CD4-positive, alpha-beta T cell treated with Interleukin-10 for 1 hour (primary cell): ENCODE results near the gene MIEF2.
"Not testable (repeated sequence)": the region's sequence is repeated elsewhere in the genome, so short reads cannot be mapped to it uniquely, and the experiment has no call there.

Experiments used
- DNase-seq: peaks from one replicate; pipeline ENCODE4 v3.0.0-alpha.2; 2020

The MIEF2 gene

DNA sequence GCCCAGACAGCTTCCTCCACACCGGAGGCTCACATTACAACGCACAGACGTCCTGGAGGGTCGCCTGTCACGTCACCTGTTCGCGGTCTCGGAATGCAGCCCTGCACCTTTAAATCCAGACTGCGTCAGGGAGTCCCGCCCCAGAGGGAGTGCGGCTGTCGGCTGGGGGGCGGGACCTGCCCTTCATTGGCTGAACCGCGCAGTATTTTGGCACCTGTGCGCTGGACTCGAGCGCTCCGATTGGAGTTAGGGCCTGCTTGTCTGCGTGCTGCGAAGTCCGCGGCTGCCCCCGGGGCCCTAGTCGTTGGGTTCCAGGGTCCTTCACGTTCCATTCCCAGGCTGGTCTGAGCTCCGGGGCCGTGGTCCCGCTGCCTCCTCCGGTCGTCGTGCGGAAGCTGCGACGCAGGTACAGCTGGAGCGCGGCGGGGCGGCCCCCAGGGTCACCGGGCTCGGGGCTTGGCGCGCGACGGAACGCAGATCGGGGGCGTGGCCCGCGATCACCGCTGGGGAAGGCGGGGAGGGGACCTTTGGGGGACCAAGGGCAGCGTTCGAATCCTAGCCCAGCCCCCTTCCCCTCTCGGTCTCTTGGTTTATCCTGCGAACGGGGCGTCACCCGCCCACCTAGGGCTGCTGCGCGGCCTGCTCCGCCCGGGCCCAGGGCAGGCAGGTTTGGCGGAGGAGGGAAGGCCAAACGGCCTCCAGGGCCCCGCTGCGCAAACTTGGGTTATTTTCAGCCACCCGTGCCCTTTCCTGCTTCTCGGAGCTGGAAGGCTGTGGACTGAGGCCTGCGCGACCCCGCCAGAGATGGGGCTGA is at the start of gene MIEF2:
Gene MIEF2, plus strand, starts transcription at position 331 of the 814 bp plus-strand sequence. CDS start 2,059 bp downstream, outside the sequence.
- peak; percentile 94 for DNase-seq

- DNase-seq = no peak
Measured at GRCh38 chr17:18213666-18214270, 46.7 kb upstream of the MIEF2 start.

DNA sequence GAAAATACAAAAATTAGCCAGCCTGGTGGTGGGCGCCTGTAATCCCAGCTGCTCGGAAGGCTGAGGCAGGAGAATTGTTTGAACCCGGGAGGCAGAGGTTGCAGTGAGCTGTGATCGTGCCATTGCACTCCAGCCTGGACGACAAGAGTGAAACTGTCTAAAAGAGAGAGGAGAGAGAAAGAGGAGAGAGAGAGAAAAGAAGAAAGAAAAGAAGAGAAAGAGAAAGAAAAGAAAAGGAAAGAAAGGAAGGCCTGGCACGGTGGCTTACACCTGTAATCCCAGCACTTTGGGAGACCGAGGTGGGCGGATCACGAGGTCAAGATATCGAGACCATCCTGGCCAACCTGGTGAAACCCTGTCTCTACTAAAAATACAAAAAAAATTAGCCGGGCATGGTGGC is 43.6 kb upstream of the MIEF2 start:
- DNase-seq = not testable (repeated sequence)

DNA sequence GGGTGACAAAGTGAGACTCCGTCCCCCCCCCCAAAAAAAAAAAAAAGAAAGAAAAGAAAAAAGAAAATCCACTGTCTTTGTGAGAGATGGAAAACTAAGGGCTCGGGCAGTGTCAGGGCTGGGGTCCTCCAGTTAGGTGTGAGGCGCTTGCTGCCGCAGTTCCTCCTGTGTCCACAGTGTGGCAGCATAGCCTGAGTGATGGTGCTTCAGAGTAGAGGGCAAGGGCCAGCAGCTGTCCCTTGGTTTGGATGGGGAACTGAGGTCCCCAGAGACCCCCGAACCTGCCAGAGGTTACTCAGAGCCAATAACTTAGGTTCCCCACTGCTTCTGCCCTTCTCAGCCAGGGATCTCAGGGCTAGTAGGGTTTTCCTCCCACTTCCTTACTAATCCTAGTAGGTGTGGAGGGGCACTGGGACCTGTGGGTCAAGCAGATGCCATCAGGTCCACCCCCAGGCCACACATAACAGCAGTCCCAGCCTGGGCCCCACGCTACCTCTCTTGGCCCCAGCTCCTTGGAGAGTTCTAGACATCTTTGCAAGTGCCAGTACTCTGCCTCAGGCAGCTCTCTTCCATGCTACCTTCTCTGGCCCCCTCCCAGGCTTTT is 42.9 kb upstream of the MIEF2 start:
- DNase-seq = peak; percentile 78

- DNase-seq = no peak
Measured at GRCh38 chr17:18218756-18219415, 41.6 kb upstream of the MIEF2 start.

- DNase-seq = no peak
Measured at GRCh38 chr17:18224053-18224386, 36.4 kb upstream of the MIEF2 start.

DNA sequence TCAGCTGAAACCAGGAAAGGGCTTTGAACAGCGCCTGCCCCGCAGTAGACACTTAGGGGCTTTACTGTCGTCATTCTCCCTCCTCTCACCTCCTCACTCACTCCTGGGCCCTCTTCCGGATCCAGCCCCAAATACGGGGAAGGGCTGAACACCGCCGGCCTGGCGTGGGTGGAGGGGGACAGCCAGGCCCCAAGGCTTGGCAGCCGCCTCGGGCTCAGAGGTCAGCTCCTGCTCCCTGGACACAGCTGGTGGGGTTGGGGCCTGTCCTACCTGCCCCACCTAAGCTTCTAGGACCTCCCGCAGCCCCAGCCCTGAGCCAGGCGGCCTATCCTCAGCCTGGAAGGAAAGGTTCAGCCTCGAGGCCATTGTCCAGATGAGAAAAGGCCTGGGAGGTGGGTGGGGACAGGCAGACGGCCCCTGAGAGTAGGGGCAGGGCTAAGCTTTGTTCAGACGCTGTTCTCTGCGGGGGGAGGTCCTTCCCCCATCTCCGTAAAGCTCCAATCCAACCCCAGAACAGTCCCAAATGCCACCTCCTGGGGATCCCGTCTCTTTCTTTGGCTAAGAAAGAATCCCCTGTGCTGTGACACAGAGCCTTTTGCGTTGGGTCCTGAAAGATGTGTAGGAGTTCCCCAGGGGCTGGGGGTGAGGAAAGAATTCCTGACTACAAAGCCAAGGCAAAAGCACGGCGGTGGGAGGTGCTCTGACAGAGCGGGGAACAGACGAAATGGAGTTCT is 35.9 kb upstream of the MIEF2 start:
- no peak for DNase-seq

DNA sequence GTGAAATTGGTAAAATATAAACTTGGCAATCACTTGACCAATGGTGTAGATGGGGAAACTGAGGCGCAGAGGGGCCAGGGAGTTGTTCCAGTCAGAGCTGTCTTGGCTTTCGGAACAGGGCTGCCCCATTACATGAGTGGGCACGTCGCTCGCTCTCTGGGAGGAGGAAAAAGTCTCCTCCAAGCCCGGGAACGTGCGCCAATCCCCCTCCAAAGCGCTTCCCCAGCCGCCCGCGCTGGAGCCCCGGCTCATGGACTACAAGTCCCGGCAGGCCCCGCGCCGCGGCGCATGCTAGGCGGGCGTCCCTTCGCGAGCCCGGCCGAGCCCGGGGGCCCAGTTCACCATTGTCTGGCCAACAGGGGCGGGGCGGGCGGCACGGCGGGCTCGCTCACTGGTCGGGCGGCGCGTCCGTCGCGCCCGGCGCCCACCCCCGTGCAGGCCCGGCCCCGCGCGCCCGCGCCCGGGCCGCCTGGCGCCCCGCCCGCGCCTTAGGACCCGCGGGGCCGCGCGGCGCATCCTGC is 35.3 kb upstream of the MIEF2 start, which contains the start of gene LLGL1:
Gene LLGL1, plus strand, starts transcription at position 515 of the 521 bp plus-strand sequence. CDS start 48 bp downstream, outside the sequence.
- DNase-seq = peak; percentile 96

DNA sequence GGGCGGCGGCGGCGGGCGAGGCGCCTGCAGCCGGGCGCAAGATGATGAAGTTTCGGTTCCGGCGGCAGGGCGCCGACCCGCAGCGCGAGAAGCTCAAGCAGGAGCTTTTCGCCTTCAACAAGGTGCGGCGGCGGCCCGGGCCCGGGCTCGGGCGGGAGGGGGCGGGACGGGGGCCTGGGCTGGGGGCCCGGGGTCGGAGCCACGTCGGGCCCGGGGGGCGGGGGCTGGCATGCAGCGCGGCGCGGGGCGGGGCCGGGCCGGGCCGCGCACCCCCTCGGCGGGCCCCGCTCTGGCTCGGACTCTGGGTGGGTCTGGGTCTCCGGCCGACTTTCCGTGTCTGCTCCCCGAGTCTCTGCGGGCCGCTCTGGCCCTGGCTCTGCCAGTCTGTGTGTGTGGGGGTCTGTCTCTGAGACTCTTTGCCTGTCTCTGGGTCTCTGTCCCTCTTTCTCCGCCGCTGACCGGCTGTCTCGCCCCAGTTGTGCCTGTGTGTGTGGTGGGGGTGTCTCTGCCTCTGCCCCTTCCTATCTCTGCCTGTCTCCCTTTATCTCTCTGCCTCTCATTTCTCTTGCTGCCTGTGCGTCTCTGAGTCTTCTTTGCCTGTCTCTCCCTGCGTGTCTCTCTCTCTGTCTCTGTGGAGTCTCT is 34.7 kb upstream of the MIEF2 start:
- DNase-seq = no peak

- DNase-seq = no peak
Measured at GRCh38 chr17:18226284-18226945, 34.0 kb upstream of the MIEF2 start.

DNA sequence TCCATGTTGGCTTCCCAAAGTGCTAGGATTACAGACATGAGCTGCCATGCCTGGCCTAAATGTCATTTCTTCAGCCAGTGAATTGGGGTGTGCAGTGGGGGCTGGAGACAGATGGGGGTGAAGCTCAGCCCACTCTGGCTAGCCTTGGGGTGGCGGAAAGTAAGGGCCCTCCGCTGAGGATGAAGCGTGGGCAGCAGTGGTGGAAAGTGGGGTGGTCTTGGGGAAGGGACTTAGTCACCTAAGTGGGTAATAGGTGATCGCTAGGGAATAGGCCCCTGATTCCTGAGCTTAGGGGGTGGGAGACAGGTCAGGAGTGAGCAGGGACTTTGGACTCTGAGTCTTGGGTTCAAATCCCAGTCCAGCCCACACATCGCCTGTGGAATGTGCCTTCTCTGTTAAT is 32.8 kb upstream of the MIEF2 start:
- no peak for DNase-seq

- no peak for DNase-seq
Measured at GRCh38 chr17:18228176-18228682, 32.2 kb upstream of the MIEF2 start.

DNA sequence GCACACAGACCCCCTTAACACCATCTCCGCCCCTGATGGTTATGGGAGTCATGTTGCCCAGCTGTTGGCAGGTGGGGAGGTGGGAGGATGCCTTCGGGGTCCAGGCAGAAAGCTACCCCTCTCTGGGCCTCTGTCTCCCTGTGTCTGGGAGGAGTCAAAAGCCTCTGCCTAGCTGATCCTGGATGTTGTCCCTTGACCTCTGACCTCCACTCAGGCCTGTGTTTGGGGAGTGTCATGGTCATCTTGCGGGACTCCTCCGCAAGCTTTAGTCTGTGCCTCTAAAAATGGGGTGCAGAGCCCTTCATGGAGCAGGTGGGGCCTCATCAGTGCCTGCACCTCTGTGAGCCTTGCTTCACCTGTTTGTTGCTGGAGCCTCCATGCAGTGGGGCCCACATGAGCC is 31.2 kb upstream of the MIEF2 start:
- no peak for DNase-seq

- no peak for DNase-seq
Measured at GRCh38 chr17:18229771-18230170, 30.7 kb upstream of the MIEF2 start.

DNA sequence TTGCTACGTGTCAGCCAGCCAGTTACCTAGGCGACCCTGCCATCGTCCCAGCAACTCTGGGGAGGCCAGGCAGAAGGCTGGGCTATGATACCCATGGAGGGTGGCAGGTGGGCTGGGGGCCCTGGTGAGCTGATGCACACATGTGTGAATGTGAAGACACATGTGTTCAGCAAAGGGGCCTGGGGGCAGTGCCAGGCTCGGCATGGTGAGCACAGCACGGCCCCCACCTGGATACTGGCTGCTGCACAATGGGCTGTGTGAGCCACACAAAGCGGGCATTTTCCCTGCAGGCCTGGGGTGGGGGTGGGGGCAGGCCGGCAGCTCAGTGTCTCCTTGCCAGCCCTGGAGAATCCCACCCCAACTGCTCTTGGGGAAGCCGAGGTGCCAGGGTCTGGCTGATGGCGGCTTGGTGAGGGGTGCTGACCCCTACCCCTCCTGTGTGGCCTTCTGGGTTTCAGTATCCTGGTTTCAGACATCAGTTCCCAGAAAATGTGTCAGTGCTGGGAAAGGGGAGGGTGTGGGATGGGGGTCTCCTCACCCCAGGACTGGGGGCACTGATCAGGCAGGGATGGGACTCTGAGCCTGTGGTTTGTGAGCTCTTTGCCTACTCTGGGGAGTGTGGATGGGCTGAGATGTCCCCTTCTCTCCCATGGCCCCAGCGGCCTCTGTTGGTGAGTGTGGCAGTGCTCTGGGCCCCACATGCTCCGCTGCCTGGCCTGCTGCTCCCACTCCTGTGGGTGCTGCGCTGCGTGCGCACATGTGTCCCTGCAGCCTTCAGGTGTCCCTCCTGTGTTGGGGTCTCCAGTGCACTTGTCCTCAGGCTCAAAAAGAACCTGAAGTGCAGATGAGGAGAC is 29.9 kb upstream of the MIEF2 start:
- no peak for DNase-seq

GRCh38 chr17:18231164-18231563 is 29.3 kb upstream of the MIEF2 start:
- no peak for DNase-seq

- DNase-seq = no peak
Measured at GRCh38 chr17:18233803-18234518, 26.5 kb upstream of the MIEF2 start.

- no peak for DNase-seq
Measured at GRCh38 chr17:18234853-18235380, 25.5 kb upstream of the MIEF2 start.

DNA sequence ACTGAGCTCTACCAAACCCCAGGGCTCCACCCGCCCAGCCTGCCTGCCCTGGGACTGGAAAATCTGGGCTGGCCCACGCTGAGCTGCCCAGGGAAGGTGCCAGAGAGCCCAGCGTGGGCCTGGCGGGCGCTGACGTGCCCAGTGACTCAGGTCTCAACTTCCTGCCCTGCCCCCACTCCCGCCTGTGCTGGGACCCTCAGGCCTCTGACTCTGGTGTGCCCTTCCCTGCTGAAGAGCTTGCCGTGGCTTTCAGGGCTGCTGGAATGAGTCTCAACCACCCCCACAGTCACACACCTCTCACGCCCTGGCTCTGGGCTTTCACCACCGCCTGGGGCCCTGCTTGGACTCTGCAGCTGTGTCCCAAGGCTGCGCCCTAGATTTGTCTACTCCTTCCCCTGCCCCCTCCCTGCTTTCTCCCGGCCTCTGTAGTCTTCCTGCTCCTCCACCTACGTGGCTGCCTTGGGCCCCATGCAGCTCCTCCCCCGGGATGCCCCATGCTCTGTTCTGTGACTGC is 24.7 kb upstream of the MIEF2 start:
- DNase-seq = no peak
